Keratinocyte (primary cell): Measurements from ENCODE around the gene NDUFS4. TPM values are rescaled to one million over a fixed set of nuclear protein-coding genes. Genes with fewer than 3 reads are reported as not detected.

Source experiments
- DNase-seq: peaks from one replicate; pipeline ENCODE4 v3.0.0-alpha.2; 2011; ENCODE audit warnings: low read depth, missing footprints, low spot score
- FAIRE-seq: peaks from 2 replicates; lab custom pipeline; 2011; peaks lifted over from hg19 to GRCh38; lab: Jason Lieb, UNC
- H2AFZ ChIP-seq: 2 replicates; pipeline ENCODE4 v1.6.0; 2012; ENCODE audit warnings: low read length, control low read depth, inconsistent platforms; ENCODE audit not compliant: control insufficient read depth
- H3K27ac ChIP-seq: 2 replicates; pipeline ENCODE4 v1.5.1; 2011; ENCODE audit warnings: low read length; ENCODE audit not compliant: control insufficient read depth, insufficient read depth
- H3K27me3 ChIP-seq: 3 replicates; pipeline ENCODE4 v1.6.0; 2011; ENCODE audit warnings: low read length; ENCODE audit not compliant: control insufficient read depth, insufficient read depth; ENCODE audit errors: extremely low read depth
- H3K36me3 ChIP-seq, 2 experiments: 2 replicates in 1 of 2; 3 replicates in 1 of 2; pipeline ENCODE4 v1.5.1; 2011; ENCODE audit warnings: low read length in 2 of 2, mild to moderate bottlenecking in 1 of 2; ENCODE audit not compliant: control insufficient read depth in 2 of 2, insufficient read depth in 2 of 2; ENCODE audit errors: extremely low read depth in 1 of 2
- H3K4me1 ChIP-seq: 3 replicates; pipeline ENCODE4 v1.5.1; 2011; ENCODE audit warnings: low read length; ENCODE audit not compliant: control insufficient read depth, insufficient read depth; ENCODE audit errors: extremely low read depth
- H3K4me2 ChIP-seq: 3 replicates; pipeline ENCODE4 v1.6.0; 2011; ENCODE audit warnings: low read depth, low read length; ENCODE audit not compliant: control insufficient read depth, insufficient read depth; ENCODE audit errors: extremely low read depth
- H3K4me3 ChIP-seq, 3 experiments: fragments of 200-600 bp in 1 of 3; sonication (generic) in 1 of 3; 2 replicates in 2 of 3; 3 replicates in 1 of 3; pipeline ENCODE4 v1.5.1; 2011 to 2016; ENCODE audit warnings: low read length in 3 of 3, mild to moderate bottlenecking in 3 of 3, control low read depth in 2 of 3, inconsistent platforms in 1 of 3, low read depth in 1 of 3, mixed read lengths in 1 of 3, mixed run types in 1 of 3, moderate library complexity in 1 of 3; ENCODE audit not compliant: control insufficient read depth in 2 of 3, insufficient read depth in 2 of 3; ENCODE audit errors: extremely low read depth in 1 of 3
- H3K79me2 ChIP-seq: 2 replicates; pipeline ENCODE4 v1.6.0; 2012; ENCODE audit warnings: low read length; ENCODE audit not compliant: control insufficient read depth, insufficient read depth
- H3K9ac ChIP-seq: 3 replicates; pipeline ENCODE4 v1.6.0; 2011; ENCODE audit warnings: low read length; ENCODE audit not compliant: control insufficient read depth, insufficient read depth; ENCODE audit errors: extremely low read depth
- H3K9me1 ChIP-seq: 3 replicates; pipeline ENCODE4 v1.6.0; 2011; ENCODE audit warnings: low read length; ENCODE audit not compliant: control insufficient read depth, insufficient read depth; ENCODE audit errors: extremely low read depth
- H3K9me3 ChIP-seq: 2 replicates; pipeline ENCODE4 v1.5.1; 2012; ENCODE audit warnings: low read depth, low read length; ENCODE audit not compliant: control insufficient read depth
- H4K20me1 ChIP-seq: 3 replicates; pipeline ENCODE4 v1.6.0; 2011; ENCODE audit warnings: low read length; ENCODE audit not compliant: control insufficient read depth, insufficient read depth; ENCODE audit errors: extremely low read depth
- CTCF ChIP-seq, 3 experiments: IDR thresholded peaks in 1 of 3; conservative IDR thresholded peaks in 1 of 3; optimal IDR thresholded peaks in 1 of 3; 2 replicates in 2 of 3; 3 replicates in 1 of 3; pipeline versions ENCODE3 to v1.5.1; 2011; ENCODE audit warnings: low read length in 3 of 3, mild to moderate bottlenecking in 3 of 3, moderate library complexity in 2 of 3, control low read depth in 1 of 3, inconsistent platforms in 1 of 3; ENCODE audit not compliant: insufficient read depth in 2 of 3; ENCODE audit errors: extremely low read depth in 1 of 3
- EZH2 ChIP-seq: IDR thresholded peaks from one replicate; pipeline ENCODE4 v1.6.1; 2012; ENCODE audit warnings: inconsistent platforms, mild to moderate bottlenecking, low read length, moderate library complexity
- dilution Hi-C: fragments of 300-500 bp; cut with MboI; formaldehyde crosslinking; loops from one replicate; pipeline ENCODE4 v1.7.0; 2020; ENCODE audit warnings: low sequenced_read_pairs; ENCODE audit not compliant: extremely low pct_ligation_motif_present
- polyA plus RNA-seq, 5 experiments: library from polyadenylated mRNA; depleted of rRNA in 3 of 5; stranded (reverse) in 3 of 5; stranded (forward) in 1 of 5; unstranded in 1 of 5; fragments of >200 nt; gene quantifications; 1 replicate in 1 of 5; 2 replicates in 3 of 5; 3 replicates in 1 of 5; pipeline versions ENCODE4 v1.2.1 to v1.2.3, GENCODE V29; 2011 to 2012; ENCODE audit warnings: missing spikeins in 2 of 5, low read depth in 1 of 5, low replicate concordance in 1 of 5

NDUFS4 gene
- polyA plus RNA-seq, 1 donor (not counting 4 experiments of a cell fraction or from before 2014, with no cell fraction given): 118 TPM

DNA sequence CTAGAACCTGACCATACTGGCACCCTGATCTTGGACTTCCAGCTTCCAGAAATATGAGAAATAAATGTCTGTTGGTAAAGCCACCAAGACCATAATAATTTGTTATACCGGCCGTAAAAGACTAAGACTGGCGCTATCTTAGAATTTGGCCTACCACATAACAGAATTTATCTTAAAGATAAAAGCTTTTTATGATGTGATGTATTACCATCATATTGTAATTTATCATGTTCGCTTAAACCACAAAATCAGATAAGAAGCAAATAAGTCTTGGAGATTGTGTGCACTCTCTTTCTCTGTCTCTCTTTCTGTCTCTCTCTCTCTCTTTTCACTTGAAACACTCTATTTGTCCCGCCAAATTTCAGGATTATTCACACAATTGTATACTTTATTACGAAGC, 44.5 kb upstream of the NDUFS4 start:
- no peak for FAIRE-seq
- Histone ChIP-seq H3K9me3 (no peaks in the 10 kb centered on the region), H3K27ac (no peak overlapping the region), H3K4me3 (no peak overlapping the region), H3K4me1 (peaks cover 9% of the 10 kb centered on the region), H3K9ac (no peak overlapping the region), H3K79me2 (no peaks in the 10 kb centered on the region), H3K9me1 (no peaks in the 10 kb centered on the region), H4K20me1 (no peaks in the 10 kb centered on the region), H3K36me3 (no peaks in the 10 kb centered on the region), H3K4me2 (no peak overlapping the region), H3K27me3 (no peaks in the 10 kb centered on the region), H2AFZ (no peak overlapping the region)
- DNase-seq: no peak
- TF ChIP-seq CTCF (optimal IDR thresholded peaks at IDR 0.05 in 1 of 3, IDR thresholded peaks at IDR 0.05 in 1 of 3, conservative IDR thresholded peaks at IDR 0.05 in 1 of 3; ENCODE audit: extremely low read depth in 1 of 3, insufficient read depth in 2 of 3, low read length in 3 of 3) (no peak), EZH2 (no peak)
- dilution Hi-C loops: no loop called here

DNA sequence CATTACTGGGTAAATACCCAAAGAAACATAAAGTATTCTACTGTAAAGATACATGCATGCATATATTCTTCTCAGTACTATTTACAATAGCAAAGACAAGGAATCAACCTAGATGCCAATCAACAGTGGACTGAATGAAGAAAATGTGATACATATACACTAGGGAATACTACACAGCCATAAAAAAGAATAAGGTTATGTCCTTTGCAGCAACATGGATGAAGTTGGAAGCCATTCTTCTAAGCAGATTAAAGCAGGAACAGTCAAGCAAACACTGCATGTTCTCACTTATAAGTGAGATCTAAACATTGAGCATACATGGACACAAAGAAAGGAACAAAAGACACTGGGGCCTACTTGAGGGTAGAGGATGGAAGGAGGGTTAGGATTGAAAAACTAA, 39.6 kb upstream of the NDUFS4 start:
- no peak for TF ChIP-seq CTCF (optimal IDR thresholded peaks at IDR 0.05 in 1 of 3, IDR thresholded peaks at IDR 0.05 in 1 of 3, conservative IDR thresholded peaks at IDR 0.05 in 1 of 3; ENCODE audit: extremely low read depth in 1 of 3, insufficient read depth in 2 of 3, low read length in 3 of 3)
- TF ChIP-seq EZH2: no peak
- no peak overlapping the region for H3K27ac ChIP-seq
- H3K9ac ChIP-seq: no peak overlapping the region
- no peaks in the 10 kb centered on the region for H3K79me2 ChIP-seq
- H3K4me3 ChIP-seq: no peak overlapping the region
- H3K9me1 ChIP-seq: no peaks in the 10 kb centered on the region
- no peaks in the 10 kb centered on the region for H3K9me3 ChIP-seq
- H3K4me1 ChIP-seq: no peaks in the 10 kb centered on the region
- DNase-seq: no peak
- dilution Hi-C loops: no loop called here
- H3K36me3 ChIP-seq: no peaks in the 10 kb centered on the region
- no peak overlapping the region for H3K4me2 ChIP-seq
- no peak overlapping the region for H2AFZ ChIP-seq
- H4K20me1 ChIP-seq: no peaks in the 10 kb centered on the region
- no peaks in the 10 kb centered on the region for H3K27me3 ChIP-seq
- FAIRE-seq: no peak
